Esophagus muscularis mucosa (tissue), 4 donors: ENCODE measurements around the gene GLCCI1. TPM values are rescaled to one million over a fixed set of nuclear protein-coding genes. Genes with fewer than 3 reads are reported as not detected.

Source experiments
- DNase-seq: peaks from one replicate; pipeline ENCODE4 v3.0.0-alpha.2; 2017; ENCODE audit errors: extremely low spot score
- H3K27ac ChIP-seq, 4 donors: fragments of 200-600 bp; sonication (generic); replicated peaks in 1 of 4; 1 replicate in 3 of 4; 2 replicates in 1 of 4; pipeline ENCODE4 v1.5.1; 2016 to 2019; ENCODE audit warnings: mild to moderate bottlenecking in 1 of 4
- H3K27me3 ChIP-seq, 4 donors: fragments of 200-600 bp; sonication (generic); one replicate each; pipeline versions ENCODE4 v1.5.1 to v1.6.0; 2016 to 2019
- H3K36me3 ChIP-seq, 4 donors: fragments of 200-600 bp; sonication (generic); one replicate each; pipeline ENCODE4 v1.5.1; 2016 to 2019
- H3K4me1 ChIP-seq, 4 donors: fragments of 200-600 bp; sonication (generic); one replicate each; pipeline ENCODE4 v1.5.1; 2016 to 2019
- H3K4me3 ChIP-seq, 4 donors: fragments of 200-600 bp; sonication (generic); 1 replicate in 2 of 4; 2 replicates in 2 of 4; pipeline ENCODE4 v1.5.1; 2016 to 2019; ENCODE audit warnings: mild to moderate bottlenecking in 4 of 4, moderate library complexity in 1 of 4
- H3K9me3 ChIP-seq, 4 donors: fragments of 200-600 bp; sonication (generic); 1 replicate in 3 of 4; 2 replicates in 1 of 4; pipeline ENCODE4 v1.5.1; 2016 to 2019
- EP300 ChIP-seq: sonication (generic); formaldehyde crosslinking; IDR thresholded peaks from one replicate; pipeline ENCODE4 v1.6.1; 2017; ENCODE audit warnings: antibody characterized with exemption
- POLR2A ChIP-seq: fragments of 450-650 bp; IDR thresholded peaks from one replicate; pipeline ENCODE4 v1.6.1; 2017; ENCODE audit warnings: antibody characterized with exemption, moderate library complexity, mild to moderate bottlenecking, low read depth
- POLR2AphosphoS5 ChIP-seq, 2 donors: sonication (generic); formaldehyde crosslinking; IDR thresholded peaks; one replicate each; pipeline ENCODE4 v1.6.1; 2017; ENCODE audit warnings: antibody characterized with exemption in 2 of 2
- WGBS: methylation state at CpG from one replicate; pipeline ENCODE4 v1.1.5; 2018; 5-methylcytosine and 5-hydroxymethylcytosine counted together
- intact Hi-C: fragments of 100-400 bp; cut with DNase I; formaldehyde crosslinking; loops from one replicate; pipeline ENCODE4 v1.15.1; 2023
- total RNA-seq, 4 donors: library from RNA; depleted of rRNA; stranded (reverse); fragments of >200 nt; gene quantifications; one replicate each; pipeline versions ENCODE4 v1.1.0 to v1.2.1, GENCODE V29; 2016
- TF ChIP-seq, protein P1 (sequence below), 3 experiments: fragments of 200-600 bp in 2 of 3; fragments of 450-650 bp in 1 of 3; sonication (generic) in 2 of 3; IDR thresholded peaks; one replicate each; pipeline ENCODE4 v1.5.1; 2017 to 2019; ENCODE audit warnings: antibody characterized with exemption in 3 of 3, mild to moderate bottlenecking in 2 of 3, moderate library complexity in 1 of 3

GLCCI1 gene
- total RNA-seq, 4 donors from 2014 or later: 2.8 to 8.3 (median 4.8) TPM

DNA sequence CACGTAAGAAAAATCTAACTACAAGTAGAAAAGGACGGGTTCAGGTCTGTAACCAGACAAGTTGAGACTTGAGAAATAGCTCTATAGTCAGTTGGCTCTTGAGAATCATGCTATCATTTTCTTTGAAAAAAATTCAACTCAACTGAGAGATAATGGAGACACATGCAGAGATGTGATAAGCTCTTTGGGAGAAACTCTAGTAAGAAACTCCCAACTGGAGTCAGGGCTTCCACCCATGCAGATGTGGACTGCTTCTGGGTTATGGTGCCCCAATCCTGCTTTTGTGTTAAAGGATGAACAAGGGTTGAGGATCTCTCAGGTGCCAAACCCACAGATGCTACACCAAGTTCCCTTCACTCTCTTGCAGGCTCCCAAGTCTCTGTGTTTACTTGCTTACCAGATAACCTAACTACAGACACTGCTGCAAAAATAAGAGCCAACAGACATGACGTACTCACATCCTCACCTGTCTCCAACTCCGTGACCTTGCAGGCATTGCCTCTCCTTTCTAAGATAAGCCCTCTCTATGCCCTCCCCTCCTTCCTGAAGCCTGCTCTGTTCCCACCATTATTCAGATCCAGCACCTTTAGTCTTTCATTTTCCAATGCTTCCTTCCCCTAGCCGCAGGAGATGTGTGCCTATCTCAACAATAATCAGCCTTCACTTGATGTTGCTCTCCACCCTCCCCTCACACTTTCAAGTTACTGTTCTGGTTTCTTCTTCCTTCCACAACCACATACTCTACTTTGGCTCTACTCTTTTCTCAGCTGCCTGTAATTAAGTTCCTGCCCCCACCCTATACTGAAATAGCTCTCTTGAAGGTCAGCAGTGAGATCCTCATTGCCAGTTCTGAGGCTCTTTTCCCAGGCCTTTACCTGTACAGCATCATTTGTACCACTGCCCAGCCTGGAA is 163.4 kb downstream of the GLCCI1 start:
- no peak overlapping the region for H3K27ac ChIP-seq

DNA sequence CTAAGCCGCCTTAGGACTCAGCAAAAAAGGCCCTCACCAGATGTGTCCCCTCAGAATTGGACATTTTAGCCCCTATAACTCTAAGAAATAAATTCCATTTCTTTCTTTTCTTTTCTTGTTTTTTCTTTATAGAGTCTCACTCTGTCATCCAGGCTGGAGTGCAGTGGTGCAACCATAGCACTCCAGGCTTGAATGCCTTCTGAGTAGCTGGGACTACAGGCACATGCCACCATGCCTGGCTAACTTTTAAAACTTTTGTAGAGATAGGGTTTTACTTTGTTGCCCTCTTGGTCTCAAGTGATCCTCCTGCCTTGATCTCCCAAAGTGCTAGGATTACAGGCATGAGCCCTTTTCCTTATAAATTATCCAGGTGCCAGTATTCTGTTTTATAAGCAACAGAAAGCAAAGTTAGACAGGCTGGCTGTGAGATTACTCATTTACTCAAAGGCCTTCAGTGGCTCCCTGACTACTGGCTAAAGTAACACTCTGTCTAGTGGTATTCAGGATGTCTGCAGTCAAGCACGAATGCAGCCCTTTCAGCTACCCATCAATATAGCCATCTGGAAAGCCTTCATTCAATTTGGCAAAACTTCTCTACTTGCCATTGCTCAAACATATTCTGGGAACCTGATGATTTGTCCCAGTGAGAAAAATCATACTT is 164.7 kb downstream of the GLCCI1 start:
- H3K9me3 ChIP-seq: no peaks in the 10 kb centered on the region
- H3K4me1 ChIP-seq: no peaks in the 10 kb centered on the region
- H3K27ac ChIP-seq: no peak overlapping the region
- no peaks in the 10 kb centered on the region for H3K27me3 ChIP-seq
- 93% methylated on average over 2 of the region's 2 CpGs for WGBS
- DNase-seq: no peak
- H3K4me3 ChIP-seq: no peak overlapping the region
- peaks cover 0 to 8% (median 0%) of the 10 kb centered on the region in 4 donors for H3K36me3 ChIP-seq
- TF ChIP-seq, protein P1, sequence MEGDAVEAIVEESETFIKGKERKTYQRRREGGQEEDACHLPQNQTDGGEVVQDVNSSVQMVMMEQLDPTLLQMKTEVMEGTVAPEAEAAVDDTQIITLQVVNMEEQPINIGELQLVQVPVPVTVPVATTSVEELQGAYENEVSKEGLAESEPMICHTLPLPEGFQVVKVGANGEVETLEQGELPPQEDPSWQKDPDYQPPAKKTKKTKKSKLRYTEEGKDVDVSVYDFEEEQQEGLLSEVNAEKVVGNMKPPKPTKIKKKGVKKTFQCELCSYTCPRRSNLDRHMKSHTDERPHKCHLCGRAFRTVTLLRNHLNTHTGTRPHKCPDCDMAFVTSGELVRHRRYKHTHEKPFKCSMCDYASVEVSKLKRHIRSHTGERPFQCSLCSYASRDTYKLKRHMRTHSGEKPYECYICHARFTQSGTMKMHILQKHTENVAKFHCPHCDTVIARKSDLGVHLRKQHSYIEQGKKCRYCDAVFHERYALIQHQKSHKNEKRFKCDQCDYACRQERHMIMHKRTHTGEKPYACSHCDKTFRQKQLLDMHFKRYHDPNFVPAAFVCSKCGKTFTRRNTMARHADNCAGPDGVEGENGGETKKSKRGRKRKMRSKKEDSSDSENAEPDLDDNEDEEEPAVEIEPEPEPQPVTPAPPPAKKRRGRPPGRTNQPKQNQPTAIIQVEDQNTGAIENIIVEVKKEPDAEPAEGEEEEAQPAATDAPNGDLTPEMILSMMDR (IDR thresholded peaks at IDR 0.05): no peak
- TF ChIP-seq EP300: no peak
- TF ChIP-seq POLR2AphosphoS5 (IDR thresholded peaks at IDR 0.05): no peak
- TF ChIP-seq POLR2A: no peak
- intact Hi-C loops: no loop called here

More for the DNA sequence above, 163.4 kb downstream of the GLCCI1 start:
- H3K27me3 ChIP-seq: no peaks in the 10 kb centered on the region
- peaks cover 0 to 12% (median 0%) of the 10 kb centered on the region in 4 donors for H3K36me3 ChIP-seq
- no peak overlapping the region for H3K4me3 ChIP-seq
- 81% methylated on average over 5 of the region's 5 CpGs for WGBS
- no peak for DNase-seq
- no peaks in the 10 kb centered on the region for H3K9me3 ChIP-seq
- intact Hi-C loops: no loop called here
- TF ChIP-seq EP300 (no peak), POLR2A (no peak), POLR2AphosphoS5 (IDR thresholded peaks at IDR 0.05) (no peak)
- TF ChIP-seq, protein P1 (IDR thresholded peaks at IDR 0.05): no peak
- no peaks in the 10 kb centered on the region for H3K4me1 ChIP-seq

DNA sequence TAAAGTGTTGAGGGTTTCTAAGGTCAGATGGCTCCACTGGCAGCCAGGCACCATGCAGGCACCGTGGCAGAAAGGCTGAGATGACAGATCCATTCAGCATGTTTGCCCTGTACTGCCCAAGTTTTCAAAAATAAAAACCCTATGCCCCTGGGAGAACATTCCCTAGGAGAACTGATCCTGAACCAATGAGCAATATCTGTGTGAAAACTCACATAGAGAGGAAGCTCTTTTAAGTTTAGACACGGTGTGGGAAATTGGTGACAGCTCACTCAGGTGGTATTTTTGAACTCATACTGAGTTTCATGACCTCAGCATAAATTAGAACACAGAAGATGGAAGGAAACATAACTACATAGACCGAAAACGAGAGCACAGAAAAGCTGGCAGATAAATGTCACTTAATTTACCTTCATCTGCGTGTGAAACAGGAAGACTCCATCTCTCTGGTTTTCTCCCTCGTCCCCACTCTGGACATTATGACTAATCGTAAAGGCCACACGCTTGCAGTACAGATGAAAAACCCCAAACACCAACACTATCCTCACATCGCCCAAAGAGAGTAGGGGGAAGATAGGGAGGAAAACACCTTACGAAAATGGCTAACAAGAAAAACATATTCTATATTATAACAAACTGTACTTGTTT is 165.6 kb downstream of the GLCCI1 start:
- DNase-seq: no peak
- Histone ChIP-seq H3K4me3 (no peak overlapping the region), H3K27me3 (no peaks in the 10 kb centered on the region), H3K27ac (no peak overlapping the region), H3K9me3 (no peaks in the 10 kb centered on the region), H3K36me3 (peaks cover 0 to 8% (median 0%) of the 10 kb centered on the region in 4 donors), H3K4me1 (no peaks in the 10 kb centered on the region)
- WGBS: 69% methylated on average over 10 of the region's 10 CpGs
- intact Hi-C loops: no loop called here
- no peak for TF ChIP-seq POLR2AphosphoS5 (IDR thresholded peaks at IDR 0.05)

GRCh38 chr7:8135417-8135816 is 166.8 kb downstream of the GLCCI1 start:
- no peaks in the 10 kb centered on the region for H3K4me1 ChIP-seq
- H3K27ac ChIP-seq: no peak overlapping the region
- peaks cover 0 to 15% (median 0%) of the 10 kb centered on the region in 4 donors for H3K36me3 ChIP-seq
- TF ChIP-seq, protein P1 (IDR thresholded peaks at IDR 0.05): no peak
- no peak for TF ChIP-seq POLR2A
- TF ChIP-seq EP300: no peak
- no peak for TF ChIP-seq POLR2AphosphoS5 (IDR thresholded peaks at IDR 0.05)
- no peak for DNase-seq
- intact Hi-C loops: no loop called here
- no peaks in the 10 kb centered on the region for H3K27me3 ChIP-seq
- WGBS: 89% methylated on average over 3 of the region's 3 CpGs
- no peaks in the 10 kb centered on the region for H3K9me3 ChIP-seq
- H3K4me3 ChIP-seq: no peak overlapping the region
